K562 (cell line): ENCODE measurements around the gene CPVL.

Experiments
- HNRNPUL1 ChIP-seq: fragments of 200-400 bp; formaldehyde crosslinking; IDR thresholded peaks from 2 replicates; pipeline ENCODE4 v1.6.1; 2017; ENCODE audit warnings: low read length
- PBX2 ChIP-seq, 2 experiments: IDR thresholded peaks in 1 of 2; conservative IDR thresholded peaks in 1 of 2; 2 replicates each; pipeline ENCODE4 v1.6.1; 2016; ENCODE audit warnings: low read depth in 2 of 2, mild to moderate bottlenecking in 1 of 2, missing compliant biosample characterization in 1 of 2, missing genetic modification characterization in 1 of 2, moderate library complexity in 1 of 2

DNA sequence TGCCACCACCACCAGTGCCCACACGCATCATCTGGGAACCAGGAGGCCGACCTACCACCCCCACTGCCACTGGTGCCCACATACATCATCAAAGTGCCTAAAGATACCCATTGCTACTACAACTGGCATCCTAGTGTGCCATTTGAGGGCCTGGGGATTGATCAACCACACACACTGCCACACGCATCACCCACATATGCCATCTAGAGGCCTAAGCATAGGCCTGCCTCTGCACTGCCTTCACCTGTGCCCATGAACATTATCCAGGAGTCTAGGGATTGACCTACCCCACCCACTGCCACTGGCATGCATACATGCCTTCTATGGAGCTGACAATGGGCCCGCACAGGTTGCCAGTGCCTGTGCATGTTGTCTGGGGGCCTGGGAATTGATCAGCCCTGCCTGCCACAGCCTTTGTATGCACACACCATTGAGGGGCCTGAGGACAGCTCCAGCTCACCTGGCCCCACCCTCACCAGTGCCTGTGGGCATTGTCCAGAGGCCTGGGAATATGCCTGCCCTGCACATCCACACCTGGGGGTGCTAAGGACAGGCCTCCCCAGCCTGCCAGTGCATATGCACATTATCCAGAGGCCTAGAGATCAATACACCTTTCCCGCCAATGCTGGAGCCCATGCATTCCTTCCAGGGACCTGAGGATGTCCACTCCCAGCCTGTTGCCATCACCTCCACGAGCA is 123.9 kb downstream of the CPVL start:
- TF ChIP-seq PBX2 (CRISPR knock-in tag; IDR thresholded peaks at IDR 0.05; ENCODE audit: low read depth) (no peak), PBX2 (tag; conservative IDR thresholded peaks at IDR 0.05; ENCODE audit: low read depth) (no peak), HNRNPUL1 (no peak)
